ENCODE data around the gene POU6F1.

DNA sequence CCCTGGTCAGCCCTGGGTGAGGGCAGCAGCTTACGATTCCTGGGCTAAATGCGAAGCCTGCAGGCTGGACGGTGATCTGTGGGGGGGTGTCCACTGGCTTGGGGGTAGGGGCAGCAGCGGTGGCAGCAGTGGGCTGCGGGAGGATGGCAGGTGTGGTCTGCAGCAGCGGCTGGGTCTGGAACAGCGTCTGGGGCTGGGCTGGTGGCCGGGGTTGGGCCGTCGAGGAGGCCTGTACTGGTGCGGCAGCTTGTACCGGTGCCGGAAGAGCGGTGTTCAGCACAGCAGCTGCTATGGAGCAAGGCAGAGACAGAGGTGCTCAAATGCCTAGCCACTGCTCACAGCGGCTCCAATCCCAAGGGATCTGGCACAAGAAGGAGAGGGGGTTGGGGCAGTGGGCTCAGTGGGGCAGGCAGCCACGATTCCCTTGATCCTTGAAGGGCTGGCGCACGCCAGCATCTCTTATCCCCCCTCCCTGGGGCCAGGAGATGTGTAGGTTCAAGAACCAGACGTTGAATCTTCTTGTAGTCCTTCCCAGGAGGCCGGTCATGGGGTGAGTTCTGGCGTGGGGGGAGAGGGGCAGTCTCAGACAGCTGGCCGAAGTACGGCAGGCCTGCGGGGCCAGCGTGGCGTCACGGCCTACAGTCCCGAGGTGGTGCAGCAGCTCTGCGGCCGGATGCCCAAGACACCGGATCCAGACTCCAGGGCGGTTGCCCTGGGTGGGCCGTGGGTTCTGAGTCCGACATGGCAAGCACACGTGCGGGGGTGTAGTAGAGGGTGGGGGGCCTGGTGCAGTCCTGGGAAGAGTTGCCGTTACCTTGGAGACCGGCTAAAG lies 19.9 kb downstream of the POU6F1 start:
- TF ChIP-seq TAF1 (IDR thresholded peaks at IDR 0.05; ENCODE audit: borderline replicate concordance, insufficient read depth, low read length) (no peak), POLR2AphosphoS5 (IDR thresholded peaks at IDR 0.05; ENCODE audit: low read depth, low read length) (no peak)
- TF ChIP-seq, protein P1, sequence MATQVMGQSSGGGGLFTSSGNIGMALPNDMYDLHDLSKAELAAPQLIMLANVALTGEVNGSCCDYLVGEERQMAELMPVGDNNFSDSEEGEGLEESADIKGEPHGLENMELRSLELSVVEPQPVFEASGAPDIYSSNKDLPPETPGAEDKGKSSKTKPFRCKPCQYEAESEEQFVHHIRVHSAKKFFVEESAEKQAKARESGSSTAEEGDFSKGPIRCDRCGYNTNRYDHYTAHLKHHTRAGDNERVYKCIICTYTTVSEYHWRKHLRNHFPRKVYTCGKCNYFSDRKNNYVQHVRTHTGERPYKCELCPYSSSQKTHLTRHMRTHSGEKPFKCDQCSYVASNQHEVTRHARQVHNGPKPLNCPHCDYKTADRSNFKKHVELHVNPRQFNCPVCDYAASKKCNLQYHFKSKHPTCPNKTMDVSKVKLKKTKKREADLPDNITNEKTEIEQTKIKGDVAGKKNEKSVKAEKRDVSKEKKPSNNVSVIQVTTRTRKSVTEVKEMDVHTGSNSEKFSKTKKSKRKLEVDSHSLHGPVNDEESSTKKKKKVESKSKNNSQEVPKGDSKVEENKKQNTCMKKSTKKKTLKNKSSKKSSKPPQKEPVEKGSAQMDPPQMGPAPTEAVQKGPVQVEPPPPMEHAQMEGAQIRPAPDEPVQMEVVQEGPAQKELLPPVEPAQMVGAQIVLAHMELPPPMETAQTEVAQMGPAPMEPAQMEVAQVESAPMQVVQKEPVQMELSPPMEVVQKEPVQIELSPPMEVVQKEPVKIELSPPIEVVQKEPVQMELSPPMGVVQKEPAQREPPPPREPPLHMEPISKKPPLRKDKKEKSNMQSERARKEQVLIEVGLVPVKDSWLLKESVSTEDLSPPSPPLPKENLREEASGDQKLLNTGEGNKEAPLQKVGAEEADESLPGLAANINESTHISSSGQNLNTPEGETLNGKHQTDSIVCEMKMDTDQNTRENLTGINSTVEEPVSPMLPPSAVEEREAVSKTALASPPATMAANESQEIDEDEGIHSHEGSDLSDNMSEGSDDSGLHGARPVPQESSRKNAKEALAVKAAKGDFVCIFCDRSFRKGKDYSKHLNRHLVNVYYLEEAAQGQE (IDR thresholded peaks at IDR 0.05; ENCODE audit: insufficient read depth in 1 of 2, low read depth in 2 of 2, low read length in 2 of 2), result no peak
